Activated T-helper 1 cell treated with anti-CD3 and anti-CD28 coated beads, Interleukin-12 subunit alpha, Interleukin-12 subunit beta, Interleukin-2, Interleukin-4 antibody, amounts not matched to agents 30 ng/mL and 10 ng/mL and 1 ng/mL, durations not matched to agents 14 hours and 24 hours and 36 hours (primary cell): ENCODE data around the gene KIAA1755. TPM values are rescaled to one million over a fixed set of nuclear protein-coding genes. Genes with fewer than 3 reads are reported as not detected.

ENCODE experiments used
- DNase-seq: peaks from one replicate; pipeline ENCODE4 v3.0.0; 2021; ENCODE audit warnings: low spot score
- H3K27ac Mint-ChIP-seq: one replicate; pipeline ENCODE4 v1.8.0; 2021; ENCODE audit warnings: mild to moderate bottlenecking, mixed read lengths
- H3K27me3 Mint-ChIP-seq: one replicate; pipeline ENCODE4 v1.8.0; 2022; ENCODE audit warnings: mild to moderate bottlenecking, moderate library complexity, mixed read lengths; ENCODE audit not compliant: insufficient read depth
- H3K36me3 Mint-ChIP-seq: one replicate; pipeline ENCODE4 v1.8.0; 2021; ENCODE audit warnings: low read depth, mixed read lengths
- H3K4me1 Mint-ChIP-seq: one replicate; pipeline ENCODE4 v1.8.0; 2021; ENCODE audit warnings: low read depth, mixed read lengths
- H3K4me3 Mint-ChIP-seq: one replicate; pipeline ENCODE4 v1.8.0; 2021; ENCODE audit warnings: mild to moderate bottlenecking, moderate library complexity, mixed read lengths
- H3K9me3 Mint-ChIP-seq: one replicate; pipeline ENCODE4 v1.8.0; 2021; ENCODE audit warnings: mixed read lengths
- intact Hi-C: fragments of 100-400 bp; cut with micrococcal nuclease; formaldehyde crosslinking; loops from one replicate; pipeline ENCODE4 v1.15.1; 2024
- total RNA-seq: library from RNA; stranded (reverse); gene quantifications from 2 replicates; pipeline ENCODE4 v1.2.3, GENCODE V29; 2022

KIAA1755 gene
- total RNA-seq, 1 donor from 2014 or later: not detected

- DNase-seq: no peak
- Mint-ChIP-seq H3K4me1 (peaks cover 31% of the 10 kb centered on the region), H3K9me3 (no peaks in the 10 kb centered on the region), H3K27me3 (no peaks in the 10 kb centered on the region), H3K27ac (no peak overlapping the region), H3K4me3 (no peak overlapping the region), H3K36me3 (no peaks in the 10 kb centered on the region)
- intact Hi-C loops: no loop called here
Measured at GRCh38 chr20:38167851-38168760, 92.4 kb downstream of the KIAA1755 start.

GRCh38 chr20:38167328-38167850 lies 93.1 kb downstream of the KIAA1755 start:
- intact Hi-C loops: no loop called here
- Mint-ChIP-seq H3K4me1 (peaks cover 31% of the 10 kb centered on the region), H3K27me3 (peaks cover 2% of the 10 kb centered on the region), H3K4me3 (no peak overlapping the region), H3K9me3 (no peaks in the 10 kb centered on the region), H3K27ac (no peak overlapping the region), H3K36me3 (no peaks in the 10 kb centered on the region)
- DNase-seq: no peak

- Mint-ChIP-seq H3K36me3 (no peaks in the 10 kb centered on the region), H3K27me3 (peaks cover 3% of the 10 kb centered on the region), H3K27ac (no peak overlapping the region), H3K4me3 (no peak overlapping the region), H3K9me3 (no peaks in the 10 kb centered on the region), H3K4me1 (peaks cover 31% of the 10 kb centered on the region)
- intact Hi-C loops: no loop called here
- DNase-seq: no peak
Measured at GRCh38 chr20:38166703-38167233, 93.8 kb downstream of the KIAA1755 start.

- no peaks in the 10 kb centered on the region for H3K36me3 Mint-ChIP-seq
- intact Hi-C loops: loop anchor here (1.0 kb wide), 3 partner anchors 53 to 109 kb away; no protein-coding TSS in a partner anchor
- H3K4me1 Mint-ChIP-seq: peaks cover 31% of the 10 kb centered on the region
- H3K4me3 Mint-ChIP-seq: no peak overlapping the region
- DNase-seq: no peak
- H3K27ac Mint-ChIP-seq: no peak overlapping the region
- peaks cover 3% of the 10 kb centered on the region for H3K27me3 Mint-ChIP-seq
- H3K9me3 Mint-ChIP-seq: no peaks in the 10 kb centered on the region
Measured at GRCh38 chr20:38165966-38166702, 94.4 kb downstream of the KIAA1755 start.

GRCh38 chr20:38165089-38165965 lies 95.2 kb downstream of the KIAA1755 start, which contains the start of gene TGM2:
Gene TGM2 (minus strand): TSS chr20:38165270. CDS start chr20:38165198, 72 bp downstream.
- Mint-ChIP-seq H3K9me3 (no peaks in the 10 kb centered on the region), H3K4me1 (peaks cover 31% of the 10 kb centered on the region), H3K27me3 (peaks cover 5% of the 10 kb centered on the region), H3K4me3 (peak within 1 kb of the TSS; percentile 15), H3K27ac (peak within 1 kb of the TSS; percentile 37), H3K36me3 (no peaks in the 10 kb centered on the region)
- intact Hi-C loops: loop anchor here (1.0 kb wide), 3 partner anchors 52 to 108 kb away; no protein-coding TSS in a partner anchor
- peak; percentile 55 for DNase-seq

GRCh38 chr20:38164624-38165088 lies 95.9 kb downstream of the KIAA1755 start:
- Mint-ChIP-seq H3K27ac (no peak overlapping the region), H3K9me3 (no peaks in the 10 kb centered on the region), H3K4me1 (peaks cover 25% of the 10 kb centered on the region), H3K27me3 (peaks cover 5% of the 10 kb centered on the region), H3K36me3 (no peaks in the 10 kb centered on the region), H3K4me3 (no peak overlapping the region)
- no peak for DNase-seq
- intact Hi-C loops: loop anchor here (1.0 kb wide), 3 partner anchors 51 to 107 kb away; no protein-coding TSS in a partner anchor

GRCh38 chr20:38164069-38164468 lies 96.5 kb downstream of the KIAA1755 start:
- Mint-ChIP-seq H3K4me3 (no peak overlapping the region), H3K9me3 (no peaks in the 10 kb centered on the region), H3K27ac (no peak overlapping the region), H3K4me1 (peaks cover 21% of the 10 kb centered on the region), H3K36me3 (no peaks in the 10 kb centered on the region), H3K27me3 (peaks cover 6% of the 10 kb centered on the region)
- no peak for DNase-seq
- intact Hi-C loops: no loop called here

- Mint-ChIP-seq H3K4me1 (peaks cover 13% of the 10 kb centered on the region), H3K27ac (no peak overlapping the region), H3K4me3 (no peak overlapping the region), H3K27me3 (peaks cover 8% of the 10 kb centered on the region), H3K36me3 (no peaks in the 10 kb centered on the region), H3K9me3 (no peaks in the 10 kb centered on the region)
- DNase-seq: no peak
- intact Hi-C loops: no loop called here
Measured at GRCh38 chr20:38162878-38163875, 97.4 kb downstream of the KIAA1755 start.

- H3K27me3 Mint-ChIP-seq: peaks cover 8% of the 10 kb centered on the region
Measured at GRCh38 chr20:38162149-38162548, 98.4 kb downstream of the KIAA1755 start.

GRCh38 chr20:38161412-38161774 lies 99.1 kb downstream of the KIAA1755 start:
- peaks cover 8% of the 10 kb centered on the region for H3K27me3 Mint-ChIP-seq
- DNase-seq: no peak
- no peaks in the 10 kb centered on the region for H3K9me3 Mint-ChIP-seq
- intact Hi-C loops: no loop called here
- H3K27ac Mint-ChIP-seq: no peak overlapping the region
- no peaks in the 10 kb centered on the region for H3K36me3 Mint-ChIP-seq
- no peak overlapping the region for H3K4me3 Mint-ChIP-seq
- H3K4me1 Mint-ChIP-seq: peaks cover 7% of the 10 kb centered on the region

More at GRCh38 chr20:38162149-38162548, 98.4 kb downstream of the KIAA1755 start:
- no peaks in the 10 kb centered on the region for H3K9me3 Mint-ChIP-seq
- H3K27ac Mint-ChIP-seq: no peak overlapping the region
- no peak overlapping the region for H3K4me3 Mint-ChIP-seq
- DNase-seq: no peak
- peaks cover 7% of the 10 kb centered on the region for H3K4me1 Mint-ChIP-seq
- intact Hi-C loops: no loop called here
- no peaks in the 10 kb centered on the region for H3K36me3 Mint-ChIP-seq
